ENCODE measurements around the gene RASSF8.

Gene RASSF8

DNA sequence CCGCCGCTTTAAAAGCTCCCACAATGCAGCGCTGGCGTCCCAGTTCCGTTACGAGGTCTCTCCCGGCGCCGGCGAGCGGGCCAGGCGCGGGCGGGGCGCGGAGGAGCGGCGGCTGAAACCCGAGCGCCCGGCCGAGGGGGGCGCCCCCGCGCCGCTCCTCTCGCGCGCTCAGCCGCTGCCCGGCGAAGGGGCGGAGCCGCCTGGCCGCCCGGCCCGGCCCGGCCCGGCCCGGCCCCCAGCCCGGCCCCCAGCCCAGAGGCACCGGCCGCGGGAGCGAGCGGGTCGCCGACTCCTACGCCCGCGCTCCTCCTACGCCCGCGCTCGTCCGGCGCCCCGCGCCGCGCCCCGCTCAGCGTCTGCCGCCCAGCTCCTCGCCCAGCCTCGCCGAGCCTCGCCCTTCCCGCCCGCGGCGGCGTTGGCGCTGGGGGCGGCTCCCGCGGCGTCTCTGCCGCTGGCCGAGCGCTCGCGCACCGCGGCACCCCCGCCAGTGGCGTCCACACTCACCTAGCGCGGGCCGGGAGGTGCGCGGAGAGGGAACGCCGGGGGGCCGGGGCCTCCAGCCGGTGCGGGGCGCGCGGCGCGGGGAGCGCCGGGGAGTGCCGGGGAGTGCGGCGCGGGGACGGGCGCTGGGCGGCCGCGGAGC, at the start of gene RASSF8:
TSS of gene RASSF8 (plus strand) at position 255 of the 643 bp plus-strand sequence. CDS start 96,662 bp downstream, outside the sequence.
- DNase-seq (ENCODE audit: low read depth) = no peak

DNA sequence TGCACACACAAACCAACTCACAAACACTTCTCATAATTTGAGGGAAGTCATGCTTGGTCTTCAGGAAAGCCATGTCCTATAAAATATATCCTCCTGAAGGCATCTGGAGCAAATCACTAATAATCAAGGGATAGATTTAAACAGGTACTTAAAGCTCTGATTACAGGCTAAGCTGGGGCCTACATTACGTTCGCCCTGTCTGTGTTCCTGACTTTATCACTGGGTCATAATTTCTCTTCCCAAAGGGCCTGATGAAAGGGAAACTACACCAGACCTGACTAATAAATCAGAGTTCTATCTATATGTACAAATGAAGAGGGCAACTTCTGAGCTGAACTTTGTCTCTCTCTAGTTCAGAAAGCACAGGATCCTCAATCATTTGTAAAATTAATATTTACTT, 43.9 kb upstream of the RASSF8 start:
- DNase-seq (ENCODE audit: low read depth) = no peak

- no peak for DNase-seq (ENCODE audit: low read depth)
Observed at GRCh38 chr12:25924491-25925001, 33.9 kb upstream of the RASSF8 start.

DNA sequence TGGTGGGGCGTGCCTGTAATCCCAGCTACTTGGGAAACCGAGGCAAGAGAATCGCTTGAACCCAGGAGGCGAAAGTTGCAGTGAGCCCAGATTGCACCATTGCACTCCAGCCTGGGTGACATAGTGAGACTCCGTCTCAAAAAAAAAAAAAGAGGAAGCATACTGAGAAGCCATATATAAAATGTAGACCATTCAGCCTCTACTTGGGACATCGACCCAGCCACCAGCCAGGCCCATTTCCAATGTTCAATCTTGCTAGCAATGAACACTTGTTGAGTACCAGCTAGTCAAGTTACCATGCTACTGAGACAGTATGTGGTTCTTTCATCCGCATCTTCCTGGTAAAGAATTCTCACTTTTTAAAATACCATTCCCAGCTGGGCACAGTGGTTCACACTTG, 33.4 kb upstream of the RASSF8 start:
- no peak for DNase-seq (ENCODE audit: low read depth)

DNA sequence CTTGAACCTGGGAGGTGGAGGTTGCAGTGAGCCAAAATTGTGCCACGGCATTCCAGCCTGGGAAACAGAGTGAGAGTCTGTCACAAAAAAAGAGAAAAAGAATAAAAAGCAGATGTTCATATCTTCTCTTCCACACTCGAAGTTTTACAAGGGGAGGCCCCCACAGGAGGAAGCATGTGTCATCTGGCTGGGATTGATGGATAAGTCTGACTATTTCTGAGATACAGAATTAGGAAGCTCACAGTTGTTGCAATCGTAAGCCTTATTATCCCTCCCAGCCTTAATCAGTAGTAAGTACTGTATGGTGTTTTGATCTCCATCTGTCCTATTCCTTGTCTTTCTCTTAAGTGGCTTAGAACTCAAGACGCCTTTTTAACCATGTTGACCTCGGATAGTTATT, 31.9 kb upstream of the RASSF8 start:
- no peak for DNase-seq (ENCODE audit: low read depth)

GRCh38 chr12:25929142-25929541, 29.3 kb upstream of the RASSF8 start:
- DNase-seq (ENCODE audit: low read depth) = no peak

- no peak for DNase-seq (ENCODE audit: low read depth)
Observed at GRCh38 chr12:25932971-25933370, 25.5 kb upstream of the RASSF8 start.

- no peak for DNase-seq (ENCODE audit: low read depth)
Observed at GRCh38 chr12:25934456-25934855, 24.0 kb upstream of the RASSF8 start.

GRCh38 chr12:25935355-25936144, 22.9 kb upstream of the RASSF8 start:
- DNase-seq (ENCODE audit: low read depth) = no peak

DNA sequence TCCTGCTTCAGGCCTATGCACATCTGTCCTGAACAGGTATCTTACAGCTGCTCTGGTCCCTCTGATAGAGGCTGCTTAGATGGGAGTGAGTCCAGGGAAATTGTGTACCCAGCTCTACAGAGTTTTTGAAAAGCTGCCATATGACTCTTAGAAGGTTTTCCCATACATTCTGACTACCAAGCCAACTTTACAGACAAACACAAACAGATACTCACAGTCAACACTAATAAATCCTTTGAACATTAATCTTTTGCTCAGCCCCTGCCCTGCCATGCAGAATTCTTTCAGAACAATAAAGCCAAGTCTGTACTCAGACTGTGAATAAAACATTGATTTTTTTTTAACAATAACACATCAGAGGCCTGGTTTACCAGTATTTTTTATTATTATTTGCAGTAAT, 21.4 kb upstream of the RASSF8 start:
- no peak for DNase-seq (ENCODE audit: low read depth)

DNA sequence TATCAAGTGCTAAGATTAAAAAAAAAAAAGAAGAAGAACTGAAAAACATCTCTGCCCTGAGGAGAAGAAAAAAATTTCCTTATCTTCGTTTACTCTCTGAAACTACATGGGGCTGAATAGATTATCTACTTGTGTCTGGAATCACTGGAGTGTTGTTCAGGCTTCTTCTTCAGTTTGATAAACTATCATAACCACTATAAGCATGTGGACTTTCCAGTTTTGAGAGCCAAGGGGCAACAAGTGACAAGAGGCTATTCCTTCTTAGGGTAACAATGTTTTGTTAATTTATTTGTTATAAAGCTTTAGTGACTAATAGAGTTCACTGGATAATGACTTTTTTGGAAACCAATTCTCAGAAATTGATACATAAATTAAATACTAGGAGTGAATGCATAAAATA, 19.9 kb upstream of the RASSF8 start:
- no peak for DNase-seq (ENCODE audit: low read depth)

DNA sequence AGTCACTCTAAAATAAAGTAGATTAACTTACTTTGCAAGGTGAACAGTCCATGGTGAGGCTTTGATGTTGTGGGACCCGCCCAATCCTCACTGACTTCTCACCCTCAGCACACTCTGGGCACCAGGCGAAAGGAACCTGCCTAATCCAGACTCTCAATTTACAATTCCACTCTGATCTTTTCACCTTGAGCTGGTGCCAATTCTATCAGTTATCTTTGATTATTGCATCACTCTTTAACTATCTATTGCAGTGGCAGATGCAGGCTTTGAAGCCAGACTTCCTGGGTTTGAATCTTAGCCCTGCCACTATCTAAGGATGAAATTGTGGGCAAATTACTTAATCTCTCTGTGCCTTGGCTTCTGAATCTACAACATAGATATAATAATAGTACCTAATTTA, 18.9 kb upstream of the RASSF8 start:
- no peak for DNase-seq (ENCODE audit: low read depth)

- DNase-seq (ENCODE audit: low read depth) = no peak
Observed at GRCh38 chr12:25940886-25941285, 17.6 kb upstream of the RASSF8 start.

DNA sequence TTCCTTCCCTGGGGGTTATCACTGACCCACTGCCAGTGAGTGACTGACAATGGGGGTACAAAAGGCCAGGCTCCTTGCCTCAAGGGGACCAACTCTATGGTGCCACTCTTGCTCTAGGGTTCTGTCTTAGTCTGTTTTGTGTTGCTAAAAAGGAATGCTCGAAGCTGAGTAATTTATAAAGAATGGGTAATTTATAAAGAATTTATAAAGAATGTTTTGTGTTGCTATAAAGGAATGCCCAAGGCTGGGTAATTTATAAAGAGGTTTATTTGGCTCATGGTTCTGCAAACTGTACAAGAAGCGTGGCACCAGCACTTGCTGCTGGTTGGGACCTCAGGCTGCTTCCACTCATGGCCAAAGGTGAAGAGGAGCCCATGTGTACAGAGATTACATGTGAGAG, 15.8 kb upstream of the RASSF8 start:
- no peak for DNase-seq (ENCODE audit: low read depth)

GRCh38 chr12:25943940-25944339, 14.5 kb upstream of the RASSF8 start:
- no peak for DNase-seq (ENCODE audit: low read depth)

DNA sequence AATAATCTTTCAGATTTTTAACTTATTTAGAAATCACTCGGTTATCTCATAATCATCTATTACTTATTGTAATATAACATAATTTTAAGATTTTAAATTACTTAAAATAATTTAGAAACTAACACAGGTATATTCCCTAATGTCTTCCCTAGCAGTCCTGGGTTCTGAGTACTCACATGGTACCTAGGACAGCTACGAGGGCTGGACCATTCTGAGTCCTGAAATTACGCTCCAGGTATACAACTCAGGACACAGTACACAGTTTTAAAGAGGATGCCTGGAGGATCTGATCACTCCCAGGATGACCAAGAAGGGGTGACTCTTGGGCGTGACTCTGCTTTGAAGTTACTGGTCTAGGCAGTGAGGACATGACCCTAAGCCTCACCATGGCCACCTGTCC, 9.1 kb upstream of the RASSF8 start:
- DNase-seq (ENCODE audit: low read depth) = no peak

DNA sequence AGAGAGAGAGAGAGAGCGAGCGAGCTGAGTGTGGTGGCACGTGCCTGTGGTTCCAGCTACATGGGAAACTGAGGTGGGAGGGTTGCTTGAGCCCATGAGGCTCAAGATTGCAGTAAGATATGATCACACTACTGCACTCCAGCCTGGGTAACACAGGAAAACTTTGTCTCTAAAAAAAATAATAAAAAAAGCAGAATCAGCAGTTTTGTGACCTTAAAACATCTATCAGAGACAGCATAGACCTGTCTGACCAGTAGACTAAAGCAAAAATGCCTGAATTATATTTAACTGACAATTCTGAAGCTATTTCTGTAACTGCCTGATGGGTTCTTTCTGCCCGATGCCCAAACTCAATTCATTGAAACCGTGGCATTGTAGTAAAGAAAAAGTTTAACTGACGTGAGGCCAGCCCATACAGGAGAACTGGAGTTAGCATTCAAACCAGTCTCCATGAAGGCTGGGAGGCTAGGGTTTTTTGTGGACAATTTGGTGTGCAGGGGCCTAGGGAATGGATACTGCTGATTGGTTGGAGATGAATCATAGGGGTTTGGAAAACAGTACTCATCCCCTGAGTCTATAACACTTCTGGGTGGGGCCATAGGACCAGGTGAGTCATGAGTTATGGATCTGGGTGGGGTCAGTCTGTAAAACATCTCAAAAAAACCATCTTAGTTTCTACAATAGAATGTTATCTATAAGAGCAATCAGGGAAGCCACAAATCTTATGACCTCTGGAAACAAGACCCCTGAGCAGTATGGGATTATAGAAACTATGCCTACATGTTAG, 8.0 kb upstream of the RASSF8 start:
- DNase-seq (ENCODE audit: low read depth) = no peak

DNA sequence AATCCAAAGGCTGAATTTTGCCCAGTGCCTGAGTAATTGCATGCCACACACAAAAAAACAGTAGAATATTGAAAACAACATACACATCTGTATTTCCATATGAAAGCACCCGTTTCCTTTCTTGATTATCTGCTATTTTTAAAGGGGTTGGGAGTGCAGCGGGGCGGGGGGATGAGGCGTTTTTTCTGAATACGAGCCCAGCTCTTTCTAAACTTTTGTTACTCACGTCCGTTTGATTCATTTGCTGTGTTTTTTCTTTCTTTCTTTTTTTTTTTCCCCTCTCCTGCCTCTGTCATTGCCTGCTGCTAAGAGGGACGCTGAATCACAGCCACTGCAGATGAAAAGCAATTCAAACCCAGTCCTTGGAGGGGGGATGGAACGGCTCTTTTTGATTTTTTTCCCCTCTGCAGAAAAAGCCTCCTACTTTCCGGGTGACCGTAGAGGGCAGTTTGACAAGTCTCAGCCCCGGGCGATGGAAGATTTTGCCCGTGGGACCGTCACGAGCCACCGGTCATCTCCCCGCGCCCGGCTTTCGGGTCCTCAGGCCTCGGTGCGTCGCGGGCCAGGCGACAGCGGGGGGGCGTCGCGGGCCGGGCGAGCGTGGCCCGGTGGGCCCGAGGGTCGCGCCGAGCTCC, 572 bp upstream of the RASSF8 start:
- no peak for DNase-seq (ENCODE audit: low read depth)

- DNase-seq (ENCODE audit: low read depth) = no peak
Observed at GRCh38 chr12:25959071-25959961, 834 bp downstream of the RASSF8 start.

DNA sequence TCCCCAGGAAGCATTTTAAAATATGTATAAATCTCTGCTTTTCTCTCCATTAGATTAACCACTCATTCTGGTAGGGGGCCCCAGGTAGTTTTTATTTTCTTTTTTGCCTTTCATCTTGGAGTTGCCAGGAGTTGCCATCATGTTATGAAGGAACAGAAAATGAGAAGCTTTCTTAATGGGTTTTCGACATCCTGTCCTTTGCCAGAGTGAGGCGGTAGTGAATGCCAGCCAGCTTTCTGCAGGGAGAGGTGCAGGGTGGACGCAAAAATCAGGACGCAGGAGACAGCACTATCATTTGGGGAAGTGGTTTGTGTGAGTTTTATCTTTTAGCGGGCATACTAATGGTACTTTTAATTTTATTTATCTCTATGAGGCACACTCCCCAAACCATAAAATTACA, 1.7 kb downstream of the RASSF8 start:
- DNase-seq (ENCODE audit: low read depth) = no peak

- DNase-seq (ENCODE audit: low read depth) = no peak
Observed at GRCh38 chr12:25960961-25961360, 2.5 kb downstream of the RASSF8 start.

Data from stimulated activated CD8-positive, alpha-beta memory T cell treated with anti-CD3 and anti-CD28 coated beads, Interleukin-7, amount 100 ng/mL, for 24 hours (primary cell).